ENCODE data around the gene RAB19.

RAB19 gene

DNA sequence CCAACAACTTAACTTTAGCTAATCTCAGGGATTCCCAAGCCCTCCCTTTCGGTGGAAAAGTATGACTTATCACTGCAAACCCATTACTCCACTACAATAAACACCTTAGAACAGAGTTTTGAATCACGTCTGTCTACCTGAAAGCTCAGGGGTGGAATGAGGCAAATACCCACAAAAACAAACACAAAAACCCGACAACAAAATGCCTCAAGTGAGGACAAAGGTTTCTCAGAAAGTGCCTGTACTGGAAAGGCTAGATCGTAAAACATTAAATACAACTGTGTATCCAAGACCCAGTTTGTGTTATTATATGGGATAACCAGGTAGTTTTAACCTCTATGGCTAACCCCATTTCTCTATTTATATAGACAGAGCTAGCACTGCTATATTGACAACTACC, 49.4 kb downstream of the RAB19 start:
- DNase-seq (ENCODE audit: low read depth in 2 of 2), result no peak

DNA sequence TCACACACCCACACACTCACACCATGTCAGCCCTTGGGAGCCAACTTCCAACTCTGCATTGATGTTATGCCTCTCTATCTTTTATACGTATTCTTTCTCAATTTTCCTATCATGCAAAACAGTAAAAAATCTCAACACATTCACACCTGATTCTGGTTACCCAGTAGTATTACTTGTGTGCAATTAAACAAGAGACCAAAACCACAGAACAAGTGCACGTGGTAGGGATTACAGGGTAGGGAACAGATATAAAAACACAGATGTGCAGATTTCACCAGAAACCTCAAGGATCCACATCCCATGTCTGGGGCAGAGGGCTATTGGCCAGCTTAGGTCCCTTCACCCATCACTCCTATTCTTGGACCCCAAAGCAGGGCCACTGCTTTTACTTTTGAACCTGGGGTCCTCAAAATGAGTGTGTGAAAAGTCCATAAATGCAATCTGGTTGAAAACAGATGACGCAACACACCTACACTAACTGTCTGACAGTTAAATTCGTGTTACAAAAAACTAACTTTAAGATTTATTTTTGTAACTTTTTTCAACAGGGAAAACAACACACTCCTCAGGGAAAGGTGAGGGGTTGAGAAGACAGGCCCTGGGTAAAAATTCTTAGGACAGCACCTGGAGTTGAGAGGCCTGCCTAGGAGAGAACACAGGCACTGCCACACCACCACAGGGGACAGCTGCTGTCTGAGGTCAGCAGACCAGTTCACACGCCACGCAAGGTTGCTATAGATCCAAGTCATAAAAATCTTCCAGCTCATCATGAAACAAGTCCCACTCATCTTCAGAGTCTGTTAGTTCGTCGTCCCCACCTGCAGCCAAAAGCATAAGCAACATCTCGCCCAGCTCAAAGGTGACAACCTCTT, 50.2 kb downstream of the RAB19 start:
- peak in 1 of 2 donors; percentile 18 for DNase-seq (ENCODE audit: low read depth in 2 of 2)

DNA sequence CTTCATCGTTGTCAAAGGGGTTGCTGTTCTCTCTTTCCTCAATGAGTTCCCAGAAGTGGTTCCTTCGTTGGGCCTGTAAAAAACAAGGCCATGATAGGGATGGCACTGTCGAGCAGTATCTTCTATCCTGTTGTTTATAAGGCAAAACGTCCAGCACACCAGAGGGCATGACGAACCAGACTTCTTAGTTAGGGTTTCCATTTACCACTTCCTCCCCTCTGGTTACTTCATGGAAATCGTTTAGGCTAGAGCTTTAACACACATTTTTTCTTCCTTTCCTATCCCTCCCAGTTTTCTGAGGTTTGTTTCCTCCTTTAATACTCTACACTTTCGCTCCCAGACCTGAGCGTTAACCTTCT, 50.8 kb downstream of the RAB19 start:
- DNase-seq (ENCODE audit: low read depth in 2 of 2), result no peak

DNA sequence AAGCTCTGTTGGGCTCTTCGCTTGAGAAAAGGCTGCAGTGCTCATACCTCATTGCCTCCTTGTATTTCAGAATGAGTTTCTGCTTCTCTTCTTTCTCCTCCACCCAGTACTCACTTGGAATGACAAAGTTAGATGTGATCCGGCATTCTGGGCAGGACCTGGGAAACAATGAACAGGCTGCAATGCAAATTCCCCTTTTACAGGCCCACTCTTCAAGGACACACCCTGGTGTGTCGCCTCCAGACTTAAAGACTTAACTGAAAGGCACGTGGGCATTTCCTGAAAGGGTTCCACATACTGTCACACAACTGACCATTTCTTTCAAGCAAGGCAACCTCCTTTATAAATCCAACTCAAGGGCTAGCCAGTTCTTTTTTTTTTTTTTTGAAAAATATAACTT, 51.9 kb downstream of the RAB19 start:
- DNase-seq (ENCODE audit: low read depth in 2 of 2), result no peak

DNA sequence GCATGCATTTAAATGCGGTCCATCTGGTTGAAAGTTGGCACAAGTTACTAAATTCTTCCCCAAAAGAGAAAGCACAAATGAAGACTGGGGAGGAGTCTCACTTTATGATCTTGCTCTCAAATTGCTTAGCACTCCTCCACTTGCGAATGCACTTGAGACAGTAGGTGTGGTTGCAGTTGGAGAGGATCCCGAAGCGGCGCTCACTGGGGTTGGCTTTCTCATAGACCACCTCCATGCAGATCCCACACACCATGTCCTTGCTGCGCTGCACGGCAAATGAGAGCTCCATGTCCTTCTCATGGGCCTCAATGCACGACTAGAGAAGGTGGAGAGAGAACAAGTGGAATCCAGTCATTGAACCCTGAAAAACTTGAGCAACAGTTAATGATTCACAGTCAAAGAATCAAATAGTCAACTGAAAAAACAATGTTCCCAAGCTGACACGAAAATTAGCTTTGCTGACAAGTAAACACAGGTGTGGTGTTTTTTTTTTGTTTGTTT, 52.7 kb downstream of the RAB19 start:
- no peak for DNase-seq (ENCODE audit: low read depth in 2 of 2)

DNA sequence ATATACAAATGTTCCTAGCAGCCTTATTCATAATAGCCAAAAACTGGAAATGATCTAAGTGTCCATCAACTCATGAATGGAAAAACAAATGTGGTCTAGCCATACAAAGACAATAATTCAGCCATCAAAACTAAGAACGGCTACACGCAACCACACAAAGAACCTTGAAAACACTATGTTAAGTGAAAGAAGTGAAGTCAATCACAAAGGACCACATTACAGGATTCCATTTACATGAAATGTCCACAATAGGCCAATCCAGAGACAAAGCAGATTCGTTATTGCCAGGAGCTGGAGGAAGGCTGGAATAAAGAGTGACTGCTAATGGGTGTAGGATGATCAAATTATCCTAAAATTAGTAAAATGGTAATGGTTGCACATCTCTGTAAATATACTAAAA, 54.3 kb downstream of the RAB19 start:
- DNase-seq (ENCODE audit: low read depth in 2 of 2), result no peak

DNA sequence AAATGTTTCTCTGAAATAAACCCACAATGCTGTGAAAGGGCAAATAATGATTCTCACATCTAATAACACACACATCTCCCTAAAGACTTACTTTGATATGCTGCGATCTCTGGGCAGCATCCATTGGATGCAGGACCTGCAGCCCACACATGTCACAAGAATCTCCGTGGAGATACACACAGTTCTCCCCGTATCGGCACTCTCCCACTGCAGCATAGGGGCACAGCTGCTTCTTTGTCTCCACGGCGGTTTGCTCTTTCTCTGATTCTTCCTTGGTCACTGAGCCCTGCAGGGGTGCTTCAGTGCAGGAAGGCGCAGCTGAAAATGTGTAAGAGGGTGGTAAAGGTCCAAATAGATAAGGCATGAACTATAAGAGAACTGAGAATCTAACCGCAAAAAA, 55.1 kb downstream of the RAB19 start:
- no peak for DNase-seq (ENCODE audit: low read depth in 2 of 2)

DNA sequence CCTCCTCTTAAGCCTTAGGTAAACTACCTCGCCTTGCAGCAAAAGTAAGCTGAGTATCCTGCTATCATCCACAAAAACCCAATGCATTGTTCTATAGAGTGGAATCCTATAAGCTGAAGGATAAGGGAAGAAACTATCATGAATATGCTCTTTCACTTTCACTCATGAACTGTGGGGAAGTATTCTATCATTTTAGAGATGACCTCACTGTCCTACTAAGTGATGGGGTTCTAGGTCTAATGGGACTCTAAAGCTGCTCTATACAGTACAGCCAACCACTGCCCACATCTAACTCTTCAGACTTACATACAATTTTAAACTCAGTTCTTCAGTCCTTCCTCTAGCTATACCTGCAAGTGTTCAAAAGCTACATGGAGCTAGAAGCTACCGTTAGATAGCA, 59.3 kb downstream of the RAB19 start:
- DNase-seq (ENCODE audit: low read depth in 2 of 2), result no peak

DNA sequence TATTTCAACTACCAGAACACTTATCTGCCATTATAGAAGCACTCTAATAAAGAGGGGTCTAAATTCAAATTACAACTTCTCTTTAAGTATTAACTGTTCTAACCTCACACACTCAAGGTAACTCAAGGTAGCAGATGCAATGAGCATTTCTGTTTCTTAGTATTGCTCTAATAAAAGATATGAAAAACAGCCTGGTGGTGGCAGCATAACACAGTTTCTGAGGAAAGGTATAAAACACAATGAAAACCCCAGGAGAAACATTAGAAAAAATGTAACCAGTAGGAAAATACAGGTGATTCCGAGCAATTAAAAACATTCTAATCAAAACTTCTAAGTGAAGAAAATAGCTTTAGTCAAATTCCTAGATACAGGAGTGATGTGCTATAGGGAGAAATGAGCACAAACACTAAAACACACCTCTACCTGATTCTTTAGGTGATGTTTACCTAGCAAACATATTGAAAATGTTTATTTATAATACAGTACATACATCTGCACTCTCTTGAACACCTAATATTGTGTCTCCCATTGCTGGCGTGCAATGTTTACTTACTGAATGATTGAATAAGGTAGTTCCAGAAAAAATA, 72.0 kb downstream of the RAB19 start:
- no peak for DNase-seq (ENCODE audit: low read depth in 2 of 2)

DNA sequence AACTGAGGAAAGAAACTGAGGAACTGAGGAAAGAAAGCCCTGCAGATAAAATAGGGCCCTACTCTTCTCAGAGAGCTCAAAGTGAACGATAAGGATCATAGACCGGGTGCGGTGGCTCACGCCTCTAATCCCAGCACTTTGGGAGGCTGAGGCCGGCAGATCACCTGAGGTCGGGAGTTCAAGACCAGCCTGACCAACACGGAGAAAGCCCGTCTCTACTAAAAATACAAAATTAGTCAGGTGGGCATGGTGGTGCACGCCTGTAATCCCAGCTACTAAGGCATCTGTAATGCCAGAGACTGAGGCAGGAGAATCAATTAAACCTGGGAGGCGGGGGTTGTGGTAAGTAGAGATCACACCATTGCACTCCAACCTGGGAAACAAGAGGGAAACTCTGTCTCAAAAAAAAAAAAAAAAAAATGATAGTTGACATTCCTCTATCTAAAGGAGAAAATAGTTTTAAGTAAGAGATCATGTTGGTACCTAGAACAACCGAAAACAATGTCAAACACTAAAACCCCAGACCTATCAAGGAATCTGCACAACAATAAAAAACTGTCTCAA, 72.9 kb downstream of the RAB19 start:
- no peak for DNase-seq (ENCODE audit: low read depth in 2 of 2)

Measured in stimulated activated CD8-positive, alpha-beta memory T cell treated with anti-CD3 and anti-CD28 coated beads, Interleukin-2, amount 100 ng/mL, for 48 hours (primary cell).